HL-60 (cell line): ENCODE measurements around the gene SH3BP5.
A peak's percentile ranks its signal among the peaks of the same experiment; 100 is the strongest.

Experiments used
- DNase-seq, 2 experiments: peaks; one replicate each; pipeline ENCODE4 v3.0.0-alpha.2; 2010 to 2020; ENCODE audit warnings: low read depth in 1 of 2, low spot score in 1 of 2
- H3K27ac ChIP-seq: fragments of 250-450 bp; sonication (Bioruptor Pico); replicated peaks from 2 replicates; pipeline ENCODE4 v1.5.1; 2020; ENCODE audit warnings: mild to moderate bottlenecking, moderate library complexity
- H3K27me3 ChIP-seq: fragments of 250-450 bp; sonication (Bioruptor Pico); 2 replicates; pipeline ENCODE4 v1.5.1; 2021; ENCODE audit warnings: mild to moderate bottlenecking, moderate library complexity; ENCODE audit not compliant: insufficient read depth, poor library complexity, severe bottlenecking
- H3K4me3 ChIP-seq: replicated peaks from 2 replicates; pipeline ENCODE4 v1.5.1; 2011; ENCODE audit warnings: mild to moderate bottlenecking, control low read depth, low read length; ENCODE audit not compliant: insufficient read depth
- GABPA ChIP-seq: IDR thresholded peaks from 2 replicates; pipeline ENCODE4 v1.6.1; 2012; ENCODE audit warnings: low read depth
- POLR2AphosphoS5 ChIP-seq: IDR thresholded peaks from 2 replicates; pipeline ENCODE4 v1.6.1; 2012; ENCODE audit warnings: low read depth
- SPI1 ChIP-seq: IDR thresholded peaks from 2 replicates; pipeline ENCODE4 v1.6.1; 2012; ENCODE audit warnings: low read depth, mild to moderate bottlenecking, borderline replicate concordance
- TF ChIP-seq, protein P1 (sequence below): IDR thresholded peaks from one replicate; pipeline ENCODE4 v1.5.1; 2011; ENCODE audit warnings: low read length, control low read depth, inconsistent platforms; ENCODE audit not compliant: insufficient read depth
- TF ChIP-seq, protein P2 (sequence below): IDR thresholded peaks from 2 replicates; pipeline ENCODE4 v1.6.1; 2012; ENCODE audit warnings: low read depth; ENCODE audit not compliant: insufficient replicate concordance

Gene SH3BP5

GRCh38 chr3:15272426-15273196 lies 59.8 kb downstream of the SH3BP5 start:
- no peak for DNase-seq
- H3K27me3 ChIP-seq, result no peaks in the 10 kb centered on the region
- TF ChIP-seq, protein P1, sequence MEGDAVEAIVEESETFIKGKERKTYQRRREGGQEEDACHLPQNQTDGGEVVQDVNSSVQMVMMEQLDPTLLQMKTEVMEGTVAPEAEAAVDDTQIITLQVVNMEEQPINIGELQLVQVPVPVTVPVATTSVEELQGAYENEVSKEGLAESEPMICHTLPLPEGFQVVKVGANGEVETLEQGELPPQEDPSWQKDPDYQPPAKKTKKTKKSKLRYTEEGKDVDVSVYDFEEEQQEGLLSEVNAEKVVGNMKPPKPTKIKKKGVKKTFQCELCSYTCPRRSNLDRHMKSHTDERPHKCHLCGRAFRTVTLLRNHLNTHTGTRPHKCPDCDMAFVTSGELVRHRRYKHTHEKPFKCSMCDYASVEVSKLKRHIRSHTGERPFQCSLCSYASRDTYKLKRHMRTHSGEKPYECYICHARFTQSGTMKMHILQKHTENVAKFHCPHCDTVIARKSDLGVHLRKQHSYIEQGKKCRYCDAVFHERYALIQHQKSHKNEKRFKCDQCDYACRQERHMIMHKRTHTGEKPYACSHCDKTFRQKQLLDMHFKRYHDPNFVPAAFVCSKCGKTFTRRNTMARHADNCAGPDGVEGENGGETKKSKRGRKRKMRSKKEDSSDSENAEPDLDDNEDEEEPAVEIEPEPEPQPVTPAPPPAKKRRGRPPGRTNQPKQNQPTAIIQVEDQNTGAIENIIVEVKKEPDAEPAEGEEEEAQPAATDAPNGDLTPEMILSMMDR, result no peak
- TF ChIP-seq POLR2AphosphoS5 (no peak), SPI1 (no peak), GABPA (no peak)
- TF ChIP-seq, protein P2, sequence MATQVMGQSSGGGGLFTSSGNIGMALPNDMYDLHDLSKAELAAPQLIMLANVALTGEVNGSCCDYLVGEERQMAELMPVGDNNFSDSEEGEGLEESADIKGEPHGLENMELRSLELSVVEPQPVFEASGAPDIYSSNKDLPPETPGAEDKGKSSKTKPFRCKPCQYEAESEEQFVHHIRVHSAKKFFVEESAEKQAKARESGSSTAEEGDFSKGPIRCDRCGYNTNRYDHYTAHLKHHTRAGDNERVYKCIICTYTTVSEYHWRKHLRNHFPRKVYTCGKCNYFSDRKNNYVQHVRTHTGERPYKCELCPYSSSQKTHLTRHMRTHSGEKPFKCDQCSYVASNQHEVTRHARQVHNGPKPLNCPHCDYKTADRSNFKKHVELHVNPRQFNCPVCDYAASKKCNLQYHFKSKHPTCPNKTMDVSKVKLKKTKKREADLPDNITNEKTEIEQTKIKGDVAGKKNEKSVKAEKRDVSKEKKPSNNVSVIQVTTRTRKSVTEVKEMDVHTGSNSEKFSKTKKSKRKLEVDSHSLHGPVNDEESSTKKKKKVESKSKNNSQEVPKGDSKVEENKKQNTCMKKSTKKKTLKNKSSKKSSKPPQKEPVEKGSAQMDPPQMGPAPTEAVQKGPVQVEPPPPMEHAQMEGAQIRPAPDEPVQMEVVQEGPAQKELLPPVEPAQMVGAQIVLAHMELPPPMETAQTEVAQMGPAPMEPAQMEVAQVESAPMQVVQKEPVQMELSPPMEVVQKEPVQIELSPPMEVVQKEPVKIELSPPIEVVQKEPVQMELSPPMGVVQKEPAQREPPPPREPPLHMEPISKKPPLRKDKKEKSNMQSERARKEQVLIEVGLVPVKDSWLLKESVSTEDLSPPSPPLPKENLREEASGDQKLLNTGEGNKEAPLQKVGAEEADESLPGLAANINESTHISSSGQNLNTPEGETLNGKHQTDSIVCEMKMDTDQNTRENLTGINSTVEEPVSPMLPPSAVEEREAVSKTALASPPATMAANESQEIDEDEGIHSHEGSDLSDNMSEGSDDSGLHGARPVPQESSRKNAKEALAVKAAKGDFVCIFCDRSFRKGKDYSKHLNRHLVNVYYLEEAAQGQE, result no peak
- no peak overlapping the region for H3K27ac ChIP-seq
- no peak overlapping the region for H3K4me3 ChIP-seq

GRCh38 chr3:15271785-15272381 lies 60.5 kb downstream of the SH3BP5 start:
- Histone ChIP-seq H3K4me3 (no peak overlapping the region), H3K27me3 (no peaks in the 10 kb centered on the region), H3K27ac (no peak overlapping the region)
- DNase-seq, result peak; percentile 93 to 98
- TF ChIP-seq, protein P2, result no peak
- TF ChIP-seq POLR2AphosphoS5 (peak; percentile 98), SPI1 (peak; percentile 83)
- TF ChIP-seq, protein P1, result no peak

DNA sequence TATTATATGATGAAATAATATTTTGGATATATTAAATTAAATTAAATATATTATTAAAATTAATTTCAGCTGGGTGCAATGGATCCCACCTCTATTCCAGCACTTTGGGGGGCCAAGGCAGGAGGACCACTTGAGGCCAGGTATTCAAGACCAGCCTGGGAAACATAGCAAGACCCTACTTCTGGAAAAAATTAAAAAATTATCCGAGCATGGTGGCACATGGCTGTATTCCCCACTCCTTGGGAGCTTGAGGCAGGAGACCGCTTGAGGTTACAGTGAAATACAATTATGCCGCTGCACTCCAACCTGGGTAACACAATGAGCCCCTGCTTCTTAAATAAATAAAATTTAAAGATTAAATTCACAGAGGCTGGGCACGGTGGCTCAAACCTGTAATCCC lies 61.4 kb downstream of the SH3BP5 start:
- Histone ChIP-seq H3K27ac (no peak overlapping the region), H3K27me3 (no peaks in the 10 kb centered on the region), H3K4me3 (no peak overlapping the region)
- TF ChIP-seq, protein P1, result no peak
- TF ChIP-seq POLR2AphosphoS5, result no peak
- TF ChIP-seq, protein P2, result no peak
- TF ChIP-seq GABPA, result no peak
- no peak for TF ChIP-seq SPI1
- no peak for DNase-seq
